Thyroid gland (tissue), 4 donors: ENCODE data around the gene EHBP1.
"Not testable (repeated sequence)": the region's sequence is repeated elsewhere in the genome, so short reads cannot be mapped to it uniquely, and the experiment has no call there.

ENCODE experiments used
- POLR2A ChIP-seq, 2 donors: fragments of 450-650 bp; IDR thresholded peaks; one replicate each; pipeline ENCODE4 v1.6.1; 2017; ENCODE audit warnings: antibody characterized with exemption in 2 of 2, mild to moderate bottlenecking in 2 of 2, moderate library complexity in 1 of 2
- TF ChIP-seq, protein P1 (sequence below), 6 experiments: fragments of 200-600 bp in 3 of 6; fragments of 450-650 bp in 3 of 6; sonication (generic) in 3 of 6; IDR thresholded peaks; one replicate each; pipeline ENCODE4 v1.5.1; 2016 to 2019; ENCODE audit warnings: antibody characterized with exemption in 6 of 6, mild to moderate bottlenecking in 2 of 6, inconsistent platforms in 1 of 6, moderate library complexity in 1 of 6

DNA sequence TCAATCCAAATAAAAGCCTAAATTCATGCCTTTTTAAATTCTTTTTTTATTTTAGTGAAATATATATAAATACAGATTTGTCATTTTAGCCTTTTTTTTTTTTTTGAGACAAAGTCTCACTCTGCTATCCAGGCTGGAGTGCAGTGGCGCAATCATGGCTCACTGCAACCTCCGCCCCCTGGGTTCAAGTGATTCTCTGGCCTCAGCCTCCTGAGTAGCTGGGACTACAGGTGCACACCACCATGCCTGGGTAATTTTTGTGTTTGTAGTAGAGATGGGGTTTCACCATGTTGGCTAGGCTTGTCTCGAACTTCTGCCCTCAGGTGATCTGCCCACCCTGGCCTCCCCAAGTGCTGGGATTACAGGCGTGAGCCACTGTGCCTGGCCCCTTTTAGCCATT, 368.9 kb downstream of the EHBP1 start:
- TF ChIP-seq, protein P1, sequence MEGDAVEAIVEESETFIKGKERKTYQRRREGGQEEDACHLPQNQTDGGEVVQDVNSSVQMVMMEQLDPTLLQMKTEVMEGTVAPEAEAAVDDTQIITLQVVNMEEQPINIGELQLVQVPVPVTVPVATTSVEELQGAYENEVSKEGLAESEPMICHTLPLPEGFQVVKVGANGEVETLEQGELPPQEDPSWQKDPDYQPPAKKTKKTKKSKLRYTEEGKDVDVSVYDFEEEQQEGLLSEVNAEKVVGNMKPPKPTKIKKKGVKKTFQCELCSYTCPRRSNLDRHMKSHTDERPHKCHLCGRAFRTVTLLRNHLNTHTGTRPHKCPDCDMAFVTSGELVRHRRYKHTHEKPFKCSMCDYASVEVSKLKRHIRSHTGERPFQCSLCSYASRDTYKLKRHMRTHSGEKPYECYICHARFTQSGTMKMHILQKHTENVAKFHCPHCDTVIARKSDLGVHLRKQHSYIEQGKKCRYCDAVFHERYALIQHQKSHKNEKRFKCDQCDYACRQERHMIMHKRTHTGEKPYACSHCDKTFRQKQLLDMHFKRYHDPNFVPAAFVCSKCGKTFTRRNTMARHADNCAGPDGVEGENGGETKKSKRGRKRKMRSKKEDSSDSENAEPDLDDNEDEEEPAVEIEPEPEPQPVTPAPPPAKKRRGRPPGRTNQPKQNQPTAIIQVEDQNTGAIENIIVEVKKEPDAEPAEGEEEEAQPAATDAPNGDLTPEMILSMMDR (IDR thresholded peaks at IDR 0.05) = not testable (repeated sequence)
- TF ChIP-seq POLR2A (IDR thresholded peaks at IDR 0.05) = not testable (repeated sequence)
